ENCODE measurements around the gene BATF.
A peak's percentile ranks its signal among the peaks of the same experiment; 100 is the strongest.

BATF gene

DNA sequence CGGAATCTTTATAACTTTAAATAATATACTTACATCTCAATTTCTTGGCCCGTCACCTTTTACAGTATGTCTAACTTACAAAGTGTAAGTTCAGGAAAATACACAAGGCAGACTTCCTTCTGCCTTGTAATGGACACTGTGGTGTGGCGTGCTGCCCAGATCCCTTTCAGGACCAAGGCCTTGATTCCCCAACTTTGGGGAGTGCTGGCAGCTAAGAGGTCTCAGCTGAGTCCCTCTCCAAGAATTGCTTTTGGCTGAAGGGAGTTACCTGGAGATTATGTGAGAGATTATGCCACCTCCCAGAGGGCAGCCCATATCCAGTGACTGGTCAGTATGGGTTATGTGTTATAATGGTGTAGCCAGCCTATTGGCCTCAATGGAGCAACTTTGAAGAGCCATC is 21.2 kb upstream of the BATF start:
- no peak for DNase-seq (ENCODE audit: low spot score)

DNA sequence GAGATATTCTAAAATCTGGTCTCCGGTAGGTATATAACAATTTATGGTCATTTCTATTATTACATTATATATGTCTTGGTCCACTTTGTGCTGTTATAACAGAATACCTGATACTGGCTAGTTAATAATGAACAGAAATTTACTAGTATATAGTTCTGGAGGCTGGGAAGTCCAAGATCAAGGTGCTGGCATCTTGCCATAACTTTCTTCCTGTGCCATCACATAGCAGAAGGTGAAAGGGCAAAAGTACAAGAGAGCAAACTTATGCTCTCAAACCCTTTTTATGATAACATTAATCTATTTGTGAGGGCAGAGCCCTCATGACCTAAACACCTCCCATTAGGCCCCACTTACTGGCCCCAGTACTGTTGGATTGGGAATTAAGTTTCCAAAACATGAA is 17.9 kb upstream of the BATF start:
- DNase-seq (ENCODE audit: low spot score): no peak

DNA sequence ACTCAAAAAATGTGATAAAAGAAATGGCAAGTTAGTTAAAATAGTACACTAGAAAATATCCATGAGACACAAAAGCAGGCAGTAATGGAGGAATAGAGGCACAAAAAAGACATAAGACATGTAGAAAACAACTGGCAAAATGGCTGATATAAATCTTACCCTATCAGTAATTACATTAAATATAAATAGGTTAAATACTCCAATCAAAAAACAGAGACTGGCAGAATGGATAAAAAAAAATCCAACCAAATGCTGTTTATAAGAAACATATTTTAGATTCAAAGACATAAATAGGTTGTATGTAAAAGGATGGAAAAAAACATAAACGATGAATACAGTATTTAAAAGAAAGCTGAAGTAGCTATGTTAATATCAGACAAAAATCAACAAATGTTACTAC is 15.3 kb upstream of the BATF start:
- no peak for DNase-seq (ENCODE audit: low spot score)

DNA sequence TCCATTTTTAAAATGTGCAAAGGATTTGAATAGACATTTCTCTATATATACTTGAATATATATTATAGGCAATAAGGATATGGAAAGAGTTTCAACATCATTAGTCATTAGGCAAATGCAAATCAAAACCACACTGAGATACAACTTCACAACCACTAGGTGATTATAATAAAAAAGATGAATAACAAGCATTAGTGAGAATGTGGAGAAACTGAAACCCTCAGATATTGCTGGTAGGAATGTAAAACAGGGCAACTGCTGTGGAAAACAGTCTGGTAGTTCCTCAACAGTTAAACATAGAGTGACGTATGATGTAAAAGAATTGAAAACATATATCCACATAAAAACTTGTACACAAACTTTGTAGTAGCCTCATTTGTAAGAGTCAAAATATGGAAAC is 11.7 kb upstream of the BATF start:
- no peak for DNase-seq (ENCODE audit: low spot score)

DNA sequence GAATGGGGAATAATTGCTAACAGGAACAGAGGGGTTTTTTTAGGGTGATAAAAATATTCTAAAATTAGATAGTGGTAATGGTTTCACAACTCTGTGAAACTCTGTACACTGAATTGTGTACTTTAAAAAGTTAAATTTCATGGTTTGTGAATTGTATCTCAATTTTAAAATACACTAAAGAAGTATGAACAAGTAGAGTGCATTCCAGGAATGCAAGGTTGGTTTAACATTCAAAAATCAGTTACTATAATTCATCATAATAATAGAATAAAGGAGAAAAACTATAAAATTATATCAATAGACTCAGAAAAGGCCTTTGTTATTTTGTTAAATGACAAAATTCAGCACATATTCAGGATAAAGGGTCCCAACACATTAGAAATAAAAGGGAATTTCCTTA is 11.1 kb upstream of the BATF start:
- DNase-seq (ENCODE audit: low spot score): no peak

DNA sequence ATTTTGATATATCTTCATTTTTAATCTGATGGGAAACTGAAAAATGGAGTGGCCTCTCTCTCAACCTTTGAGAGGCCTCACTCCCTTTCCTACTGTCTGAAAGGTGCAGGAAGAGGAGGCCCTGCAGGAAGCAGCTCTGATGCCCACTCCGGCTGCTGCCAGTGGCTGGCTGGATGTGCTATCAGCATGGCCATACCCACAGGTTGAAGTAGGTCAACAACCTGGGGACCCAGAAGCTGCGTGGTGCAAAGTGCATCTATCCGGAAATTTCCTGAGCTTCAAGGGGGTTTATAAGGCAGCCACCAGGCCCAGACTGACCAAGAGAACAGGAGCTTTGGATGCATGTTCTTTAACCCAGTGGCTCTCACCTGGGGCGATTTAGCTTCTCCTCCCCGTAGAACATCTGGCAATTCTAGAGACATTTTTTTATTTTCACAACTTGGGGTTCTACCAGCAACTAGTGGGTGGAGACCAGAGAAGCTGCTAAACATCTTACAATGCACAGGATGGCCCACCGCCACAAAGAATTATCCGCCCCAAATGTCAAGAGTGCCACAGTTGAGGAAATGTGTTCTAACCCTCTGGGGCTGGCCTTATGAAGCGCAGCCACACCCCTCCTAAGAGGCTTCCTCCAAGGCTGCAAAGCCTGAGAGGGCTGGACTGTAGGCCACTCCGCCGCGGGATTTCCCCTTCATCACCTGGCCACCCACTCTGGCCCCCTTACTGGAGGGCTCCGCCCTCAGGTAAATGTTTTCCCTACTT is 8.2 kb upstream of the BATF start:
- DNase-seq (ENCODE audit: low spot score): no peak

DNA sequence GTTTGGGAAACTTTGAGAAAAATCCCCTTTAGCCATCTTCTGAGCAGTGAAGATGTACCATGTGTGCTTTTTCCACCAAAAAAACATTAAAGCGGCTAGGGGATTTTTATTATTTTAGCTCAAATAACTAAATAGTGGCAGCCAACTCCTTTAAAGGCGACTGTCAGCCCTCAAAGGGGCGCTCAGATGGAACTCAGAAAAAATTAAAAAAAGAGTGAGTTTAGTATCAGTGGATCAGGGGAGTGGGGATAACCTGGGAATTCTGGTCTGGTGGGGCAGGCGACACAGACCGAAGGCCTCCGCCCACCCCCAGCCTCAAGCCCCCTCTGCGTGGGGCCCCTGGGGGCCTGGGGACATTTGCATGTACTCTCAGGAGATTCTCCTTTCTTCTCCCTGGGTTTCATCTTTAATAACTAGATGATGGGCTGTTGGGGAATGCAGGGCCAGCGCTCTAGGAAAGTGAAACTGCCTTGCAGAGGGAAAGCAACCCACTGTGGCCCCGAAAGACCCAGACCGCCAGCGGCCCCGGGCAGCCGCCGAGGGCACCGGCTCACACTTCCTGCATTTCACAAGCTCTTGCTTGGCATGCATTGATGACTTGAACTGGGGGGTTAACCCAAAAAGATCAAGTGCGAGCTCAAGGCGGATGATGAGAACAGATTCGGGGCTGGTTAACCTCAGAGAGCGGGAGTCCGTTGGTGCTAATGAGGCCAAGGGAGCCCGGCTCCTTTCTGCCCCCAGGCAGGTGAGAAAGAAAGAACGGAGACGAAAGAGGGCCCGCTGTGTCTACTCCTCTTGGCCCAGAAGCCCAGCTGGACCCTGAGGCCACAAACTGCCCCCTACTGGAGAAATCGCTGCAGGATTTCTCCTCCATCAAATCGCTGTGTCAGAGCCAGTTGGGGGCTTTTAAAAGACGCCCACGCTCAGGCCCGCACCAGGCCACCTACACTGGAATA is 7.3 kb upstream of the BATF start:
- DNase-seq (ENCODE audit: low spot score): no peak

DNA sequence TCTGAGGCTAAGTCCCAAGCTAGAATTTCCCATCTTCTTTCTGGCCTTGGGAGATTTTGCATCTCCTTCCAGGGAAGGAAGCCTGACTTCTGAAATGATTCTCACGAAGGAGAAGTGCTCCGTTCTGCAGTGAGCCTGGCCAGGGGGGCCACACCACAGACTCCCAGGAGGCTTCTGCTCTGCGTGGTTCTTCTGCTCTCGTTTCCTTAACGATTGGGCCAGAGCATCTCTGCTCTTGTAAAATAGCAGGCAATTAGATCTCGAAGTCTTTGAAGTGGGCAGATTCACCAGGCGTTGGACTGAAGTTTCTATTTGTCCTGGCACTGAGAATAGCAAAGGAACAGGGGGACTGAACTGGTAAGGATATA is 6.7 kb upstream of the BATF start:
- DNase-seq (ENCODE audit: low spot score): no peak

DNA sequence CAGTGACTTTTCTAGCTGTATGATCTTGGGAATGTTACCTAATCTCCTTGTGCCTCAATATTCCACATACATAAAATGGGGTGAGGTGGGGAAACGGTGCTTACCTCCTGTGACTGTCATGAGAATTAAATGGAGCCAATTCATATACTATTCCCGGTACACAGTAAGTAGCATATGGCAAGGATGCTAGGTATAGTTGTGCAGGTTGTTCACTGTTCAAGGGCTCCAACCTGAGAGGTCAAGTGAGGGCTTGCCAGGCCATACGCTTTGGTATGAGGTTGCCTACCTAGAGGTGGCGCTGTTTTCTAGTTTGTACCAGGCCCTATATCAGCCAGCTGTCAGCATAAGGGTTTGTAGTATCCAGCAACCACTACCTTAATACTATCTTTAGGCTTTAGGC is 3.6 kb upstream of the BATF start:
- DNase-seq (ENCODE audit: low spot score): no peak

DNA sequence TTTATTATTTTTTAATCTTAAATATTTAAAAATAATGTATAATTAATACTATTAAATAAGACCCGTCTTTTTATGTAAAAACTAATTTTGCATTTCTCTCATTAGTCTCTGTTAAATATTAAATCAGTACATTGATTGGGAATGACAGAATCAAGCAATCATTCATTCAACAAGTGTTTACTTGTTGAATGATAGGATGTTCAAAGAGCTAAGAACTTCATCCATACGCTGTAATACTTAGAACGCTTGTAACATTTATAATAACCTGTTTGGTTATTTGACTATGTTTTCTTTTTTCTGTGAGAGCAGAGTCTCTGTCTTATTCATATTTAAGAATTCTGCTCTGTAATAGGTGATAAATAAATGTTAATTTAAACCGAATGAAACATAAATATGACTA is 2.9 kb upstream of the BATF start:
- DNase-seq (ENCODE audit: low spot score): no peak

DNA sequence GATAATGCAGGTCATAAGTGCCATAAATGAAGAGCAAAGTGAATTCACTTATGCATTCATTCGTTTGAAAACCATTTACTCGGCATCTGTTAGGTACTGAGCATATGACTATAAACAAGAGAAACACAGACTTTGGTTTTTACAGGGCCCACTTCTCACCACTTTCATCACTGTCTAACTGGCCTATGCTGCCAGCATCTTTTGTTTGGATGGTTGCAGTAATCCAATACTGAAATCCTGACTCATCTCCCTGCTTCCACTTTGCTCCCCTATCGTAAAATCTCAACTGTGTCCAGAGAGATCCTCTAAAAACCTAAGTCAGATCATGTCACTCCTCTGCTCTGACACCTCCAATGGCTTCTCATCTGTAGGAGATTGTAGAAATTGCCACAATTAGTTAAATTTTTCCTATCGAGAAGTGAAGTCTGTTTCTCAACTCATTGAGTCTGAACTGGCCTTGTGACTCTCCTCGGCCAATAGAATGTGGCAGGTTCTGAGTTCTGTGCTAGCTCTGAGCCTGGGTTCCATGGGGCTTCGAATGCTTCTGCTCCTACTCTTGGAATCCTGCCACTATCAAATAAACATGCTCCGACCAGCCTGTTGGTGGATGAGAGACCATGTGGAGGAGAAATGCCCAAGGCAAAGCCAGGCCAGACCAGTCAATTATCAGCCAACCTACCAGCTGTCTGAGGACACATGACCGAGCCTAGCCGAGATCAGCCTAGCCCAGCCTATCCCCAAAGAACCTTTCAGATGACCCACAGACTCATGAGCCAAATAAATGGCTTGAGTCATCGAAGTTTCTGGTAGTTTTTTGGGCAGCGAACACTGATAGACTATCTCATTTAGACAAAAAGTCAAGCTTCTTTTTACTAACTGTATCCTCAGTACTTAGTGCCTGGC is 2.2 kb upstream of the BATF start:
- no peak for DNase-seq (ENCODE audit: low spot score)

DNA sequence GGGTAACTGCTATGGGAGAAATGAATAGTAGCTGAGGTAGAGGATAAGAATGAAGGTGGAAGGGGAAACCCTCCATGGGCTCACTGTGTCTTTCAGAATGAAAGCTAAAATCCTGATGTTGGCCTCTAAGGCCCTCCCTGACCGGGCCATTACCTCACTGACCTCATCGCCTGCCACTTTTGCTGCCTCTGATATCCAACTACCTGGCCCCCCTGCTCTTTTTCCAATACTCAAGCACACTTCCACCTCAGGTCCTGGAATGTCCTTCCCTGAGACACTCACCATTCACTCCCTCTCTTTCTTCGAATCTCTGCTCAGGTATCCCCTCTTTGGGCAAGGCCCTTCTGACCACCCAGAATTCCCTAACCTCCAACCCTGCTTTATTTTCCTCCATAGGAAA is 1.4 kb upstream of the BATF start:
- DNase-seq (ENCODE audit: low spot score): no peak

DNA sequence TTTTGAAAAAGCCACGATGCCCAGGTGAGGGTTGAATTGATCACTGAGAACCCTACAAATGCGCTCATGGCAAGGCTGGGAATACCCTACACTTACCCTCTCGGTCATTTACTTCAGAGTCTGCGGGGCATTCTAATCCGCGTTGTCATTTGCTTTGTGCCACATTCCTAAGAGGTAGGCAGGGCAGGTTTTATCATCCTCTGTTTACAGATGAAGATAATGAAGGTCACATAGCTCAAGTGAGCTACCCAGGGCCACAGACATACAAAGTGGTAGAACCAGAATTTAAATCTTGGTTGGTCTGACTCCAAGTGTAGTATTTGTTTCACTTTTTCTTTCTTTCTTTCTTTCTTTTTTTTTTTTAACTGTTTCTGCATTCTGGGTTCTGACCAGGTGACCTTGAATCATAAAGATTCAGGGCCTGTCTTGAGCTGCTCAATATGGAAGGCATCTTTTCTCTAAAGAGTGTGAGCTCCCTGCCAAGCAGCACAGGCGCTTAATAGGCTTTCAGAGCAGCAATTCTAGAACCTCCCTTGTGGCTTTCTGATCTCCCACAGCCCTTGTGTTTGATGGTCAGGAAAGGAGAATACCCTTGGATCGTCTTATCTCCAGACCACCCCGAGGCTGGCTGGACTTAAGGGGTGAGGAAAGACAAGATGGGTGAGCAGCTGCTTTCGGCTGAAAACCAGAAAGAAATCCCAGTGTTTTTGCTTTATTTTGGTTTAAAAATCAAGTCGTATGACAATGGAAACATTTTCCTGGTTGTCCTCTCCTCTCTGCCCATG is 662 bp upstream of the BATF start:
- DNase-seq (ENCODE audit: low spot score): peak; percentile 44

DNA sequence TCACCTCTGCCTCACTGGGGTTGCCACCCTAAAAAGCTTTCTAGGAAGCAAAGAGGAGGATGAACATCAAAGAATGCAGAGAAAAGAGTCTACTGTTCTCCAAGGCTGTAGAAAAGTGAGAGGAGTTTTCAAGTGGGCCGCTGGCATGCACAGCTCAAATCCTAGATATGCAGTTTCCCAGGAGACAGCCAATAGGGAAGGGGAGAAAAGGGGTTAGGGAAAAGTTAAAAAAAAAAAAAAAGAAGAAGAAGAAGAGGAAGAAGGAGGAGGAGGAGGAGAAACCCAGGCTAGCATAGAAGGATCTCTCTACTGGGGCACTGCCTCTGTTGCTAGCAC is 682 bp downstream of the BATF start:
- no peak for DNase-seq (ENCODE audit: low spot score)

DNA sequence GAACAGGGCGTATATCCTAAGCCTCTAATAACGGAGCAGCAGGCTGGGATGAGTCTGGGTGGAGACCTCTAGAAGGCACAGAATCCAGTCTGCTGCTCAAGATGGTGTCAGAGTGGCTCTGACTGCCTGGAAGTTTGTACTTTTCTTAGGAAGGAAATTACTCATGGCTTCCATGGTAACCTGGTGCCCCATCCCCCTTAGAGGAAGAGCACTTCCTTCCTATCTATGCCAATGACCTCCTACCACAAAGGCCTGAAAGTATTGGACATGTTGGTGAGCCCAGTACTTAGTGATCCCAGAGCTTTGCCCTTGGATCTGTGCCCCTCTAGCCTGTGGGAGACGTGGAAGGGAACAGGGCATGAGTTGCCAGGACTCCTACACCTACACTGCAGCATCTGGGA is 1.5 kb downstream of the BATF start:
- DNase-seq (ENCODE audit: low spot score): no peak

DNA sequence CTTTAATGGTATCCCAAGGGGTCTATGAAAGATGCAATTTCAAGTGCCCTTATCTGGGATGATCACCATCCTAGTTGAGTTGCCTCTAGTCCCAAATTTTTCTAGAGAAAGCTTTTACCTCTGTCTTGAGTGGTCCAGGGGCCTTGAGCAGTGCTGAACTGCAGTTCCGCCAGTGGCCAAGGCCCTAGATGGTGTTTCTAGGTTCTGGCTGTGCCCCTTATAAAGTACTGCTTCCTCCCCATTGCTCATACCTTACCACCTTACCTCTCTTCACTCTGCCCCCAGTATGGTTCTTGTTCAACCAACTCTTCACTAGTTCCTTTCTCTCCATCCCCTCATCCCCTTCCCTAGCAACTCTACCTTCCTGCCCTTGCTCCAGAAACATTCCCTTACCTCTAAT is 3.7 kb downstream of the BATF start:
- DNase-seq (ENCODE audit: low spot score): no peak

DNA sequence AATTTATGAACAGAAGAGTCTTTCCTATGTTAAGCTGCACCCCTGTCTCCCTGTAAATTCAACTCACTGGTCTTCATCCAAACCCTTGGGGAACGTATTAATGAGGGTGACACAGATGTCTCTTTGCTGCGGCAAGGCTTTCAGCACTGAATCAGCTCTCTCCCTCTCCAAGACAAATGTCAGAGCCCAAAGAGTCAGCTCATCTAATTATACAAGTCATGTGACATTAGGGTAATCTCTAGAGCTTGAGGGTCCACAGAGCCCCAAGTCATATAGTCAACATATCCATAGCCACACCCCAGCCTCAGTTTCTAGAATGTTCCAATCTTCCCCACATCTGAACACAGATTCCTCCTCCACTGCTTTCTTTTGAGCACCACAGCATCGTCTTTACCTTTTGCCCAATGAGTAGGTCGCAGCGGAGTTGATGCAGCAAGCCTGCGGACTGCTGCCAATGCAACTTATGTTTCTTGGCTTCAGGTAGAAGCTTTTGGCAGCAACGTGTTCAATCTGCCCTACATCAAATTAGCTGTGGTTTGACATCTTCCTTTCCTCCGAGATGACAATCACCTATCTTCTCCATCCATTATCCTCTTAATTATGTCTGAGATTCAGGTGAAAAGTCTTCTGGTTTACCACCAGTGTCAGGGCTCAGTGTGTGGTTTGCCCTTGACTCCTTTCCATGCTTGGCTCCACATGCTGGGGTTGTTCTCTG is 5.3 kb downstream of the BATF start:
- no peak for DNase-seq (ENCODE audit: low spot score)

DNA sequence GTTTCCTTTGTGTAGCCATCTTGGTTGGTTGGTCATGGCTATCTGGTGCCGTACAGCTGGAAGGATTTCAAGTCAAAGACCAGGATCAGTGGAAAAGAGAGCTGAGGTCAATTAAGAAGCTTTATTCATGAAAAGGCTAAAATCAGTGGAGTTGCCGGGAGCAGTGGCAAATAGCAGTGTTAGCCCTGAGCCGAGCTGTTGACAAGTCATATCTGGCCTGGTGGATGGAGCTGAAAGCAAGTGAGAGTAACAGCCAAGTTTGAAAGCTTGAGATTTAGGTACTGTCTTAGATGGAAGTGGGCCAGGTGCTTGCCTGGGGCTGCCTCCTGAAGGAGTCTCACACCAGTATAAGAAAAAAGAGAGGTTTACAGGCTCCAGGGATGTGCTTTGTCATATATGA is 9.0 kb downstream of the BATF start:
- no peak for DNase-seq (ENCODE audit: low spot score)

DNA sequence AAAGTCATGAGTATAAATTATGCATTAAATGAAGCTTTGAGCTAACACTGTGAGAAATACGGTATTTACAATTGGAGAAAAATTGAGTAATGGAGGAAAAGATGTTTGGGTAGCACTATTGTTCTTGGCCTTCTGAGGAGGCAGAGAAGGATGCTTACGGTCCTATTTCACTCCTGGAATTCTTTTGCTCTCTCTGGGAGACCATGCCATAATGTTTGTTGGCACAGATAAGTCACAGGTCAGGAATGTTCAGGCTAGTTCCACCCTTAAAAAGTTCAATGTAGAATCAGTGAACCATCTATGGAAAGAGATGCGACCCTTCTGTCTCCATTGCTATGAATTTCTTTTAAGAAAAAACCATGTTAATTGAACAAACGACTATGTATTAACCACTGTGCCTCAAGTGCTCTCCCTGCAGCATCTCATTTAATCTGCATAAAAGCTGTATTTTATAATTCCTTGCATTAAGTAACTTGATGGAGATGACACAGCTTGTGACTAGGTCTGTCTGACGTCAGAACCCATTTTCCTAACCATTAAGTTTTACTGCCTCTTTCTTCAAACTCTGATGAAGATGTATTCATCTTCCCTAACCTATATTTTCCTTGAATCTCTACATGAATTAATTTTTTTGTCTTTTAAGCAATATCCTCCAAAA is 9.5 kb downstream of the BATF start:
- DNase-seq (ENCODE audit: low spot score): no peak

DNA sequence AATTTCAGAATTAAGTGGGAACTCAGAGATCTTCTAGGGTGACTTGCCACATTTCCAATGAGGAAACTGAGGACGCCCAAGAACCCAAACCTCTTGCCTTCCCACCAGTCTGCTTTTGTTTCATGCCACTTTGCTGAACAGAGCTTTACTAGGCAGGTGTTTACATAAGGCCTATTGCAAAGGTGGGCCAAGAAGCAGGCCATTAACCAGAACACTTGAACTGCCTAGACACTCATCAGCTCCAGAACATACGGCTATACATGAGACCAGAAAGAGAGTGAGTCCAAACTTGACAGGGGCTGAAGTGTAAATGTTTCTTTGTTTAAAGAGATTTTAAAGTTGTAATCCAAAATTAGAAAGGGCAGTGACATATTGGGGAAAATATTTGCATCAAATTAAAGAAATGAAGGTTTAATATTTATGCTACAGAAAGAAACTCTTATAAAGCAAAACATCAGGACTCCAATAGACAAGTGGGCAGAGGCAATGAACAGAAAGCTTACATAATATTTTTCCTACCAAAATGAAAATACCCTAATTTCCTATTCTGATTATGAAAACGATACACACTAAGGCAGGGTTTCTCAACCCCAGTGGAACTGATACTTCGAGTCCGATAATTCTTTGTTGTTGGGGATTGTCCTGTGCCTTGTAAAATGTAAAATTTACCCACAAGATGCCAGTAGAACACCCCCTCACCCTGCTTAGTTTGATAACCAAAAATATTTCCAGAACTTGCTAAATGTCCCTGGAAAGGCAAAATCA is 11.7 kb downstream of the BATF start:
- DNase-seq (ENCODE audit: low spot score): no peak

Data from HuH-7.5 (cell line).